RWPE1 (cell line): ENCODE results near the gene ZNF135.

Source experiments
- CTCF ChIA-PET: fragments of 350-600 bp; sonication (Branson Sonifier 250); formaldehyde crosslinking; extraction: SDS; loops from one replicate; lab custom pipeline; 2021; lab: Yijun Ruan, JAX
- POLR2A ChIA-PET: fragments of 400-600 bp; formaldehyde crosslinking; extraction: SDS; loops from one replicate; lab custom pipeline; 2020; ENCODE audit warnings: antibody characterized with exemption; ENCODE audit not compliant: low non-redundant PET; lab: Yijun Ruan, JAX
- DNase-seq: peaks from one replicate; pipeline ENCODE4 v3.0.0; 2012; ENCODE audit warnings: low spot score
- H3K27ac ChIP-seq: fragments of 450-650 bp; 2 replicates; pipeline ENCODE4 v1.5.1; 2017
- CTCF ChIP-seq: fragments of 450-650 bp; conservative IDR thresholded peaks from 2 replicates; pipeline ENCODE4 v1.5.1; 2017; ENCODE audit warnings: low read depth, mild to moderate bottlenecking

Gene ZNF135

GRCh38 chr19:58059003-58059670 lies at the start of gene ZNF135:
ZNF135 (plus strand) TSS chr19:58059282; CDS start chr19:58060003, 721 bp downstream.
- ChIA-PET CTCF (no interaction called here), POLR2A (interaction anchor here (0.5 kb wide), 1 partner anchor 35 kb away, joined by 4 read pairs; no protein-coding TSS in a partner anchor)
- no peak for TF ChIP-seq CTCF
- peak; percentile 26 for DNase-seq
- no peak within 1 kb of the TSS for H3K27ac ChIP-seq

GRCh38 chr19:58009301-58009665 lies 49.8 kb upstream of the ZNF135 start:
- peak overlapping the region; percentile 82 for H3K27ac ChIP-seq
- no peak for TF ChIP-seq CTCF

GRCh38 chr19:58009666-58010301 lies 49.3 kb upstream of the ZNF135 start:
- ChIA-PET CTCF (no interaction called here), POLR2A (interaction anchor here (0.6 kb wide), 1 partner anchor 75 kb away, joined by 3 read pairs; the partner anchor contains the start of gene ZNF418)
- TF ChIP-seq CTCF, result no peak
- peak; percentile 72 for DNase-seq
- peak overlapping the region; percentile 82 for H3K27ac ChIP-seq

More at GRCh38 chr19:58009301-58009665, 49.8 kb upstream of the ZNF135 start:
- ChIA-PET POLR2A (no interaction called here), CTCF (interaction anchor here (0.7 kb wide), 1 partner anchor 722 kb away, joined by 3 read pairs; no protein-coding TSS in a partner anchor)
- no peak for DNase-seq

- ChIA-PET POLR2A (interaction anchor here (0.6 kb wide), 1 partner anchor 75 kb away, joined by 3 read pairs; the partner anchor contains the start of gene ZNF418), CTCF (no interaction called here)
- TF ChIP-seq CTCF, result no peak
- DNase-seq, result no peak
- H3K27ac ChIP-seq, result no peak overlapping the region
Observed at GRCh38 chr19:58010507-58010906, 48.6 kb upstream of the ZNF135 start.

GRCh38 chr19:58014141-58014540 lies 44.9 kb upstream of the ZNF135 start:
- CTCF ChIA-PET, result no interaction called here
- no peak overlapping the region for H3K27ac ChIP-seq
- POLR2A ChIA-PET, result no interaction called here
- no peak for DNase-seq
- no peak for TF ChIP-seq CTCF

- POLR2A ChIA-PET, result no interaction called here
- TF ChIP-seq CTCF, result no peak
- no peak for DNase-seq
- H3K27ac ChIP-seq, result no peak overlapping the region
- CTCF ChIA-PET, result no interaction called here
Observed at GRCh38 chr19:58020129-58020528, 39.0 kb upstream of the ZNF135 start.
